Right lung (tissue), 5 donors: ENCODE data around the gene CTNNA2. TPM values are rescaled to one million over a fixed set of nuclear protein-coding genes. Genes with fewer than 3 reads are reported as not detected.

ENCODE experiments used
- DNase-seq, 2 donors: peaks; one replicate each; pipeline ENCODE4 v3.0.0-alpha.2; 2013
- polyA plus RNA-seq, 5 donors: library from polyadenylated mRNA; unstranded; fragments of 120-200 nt; gene quantifications; one replicate each; pipeline versions ENCODE4 v1.2.1 to v1.2.3, GENCODE V29; 2013; ENCODE audit warnings: inconsistent platforms in 1 of 5, low replicate concordance in 1 of 5; ENCODE audit not compliant: insufficient read length in 5 of 5, insufficient read depth in 1 of 5

The CTNNA2 gene
- polyA plus RNA-seq, 5 donors, result 0.15 to 0.33 (median 0.23) TPM

GRCh38 chr2:79977792-79978191 is 464.9 kb downstream of the CTNNA2 start:
- DNase-seq, result no peak

- DNase-seq, result no peak
Observed at GRCh38 chr2:79980116-79980515, 467.3 kb downstream of the CTNNA2 start.

- no peak for DNase-seq
Observed at GRCh38 chr2:79980816-79981215, 468.0 kb downstream of the CTNNA2 start.

GRCh38 chr2:79981316-79981715 is 468.5 kb downstream of the CTNNA2 start:
- no peak for DNase-seq

DNA sequence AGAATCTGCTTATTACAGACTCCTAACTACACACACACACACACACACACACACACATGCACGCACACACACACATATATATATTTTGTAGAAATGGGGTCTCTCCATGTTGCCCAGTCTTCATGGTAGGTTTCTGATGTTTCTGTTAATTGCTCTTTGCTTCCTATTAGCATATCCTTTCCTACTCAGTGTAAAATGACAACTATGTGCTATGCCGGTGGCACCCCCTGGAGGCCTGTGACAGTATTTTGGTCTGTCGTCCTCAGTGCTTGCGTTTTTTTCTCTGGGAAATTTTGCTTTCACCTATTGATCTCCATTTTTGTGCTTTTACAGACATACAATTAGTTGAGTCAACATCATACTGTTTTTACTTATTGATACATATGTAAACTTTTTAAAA is 469.6 kb downstream of the CTNNA2 start:
- no peak for DNase-seq

DNA sequence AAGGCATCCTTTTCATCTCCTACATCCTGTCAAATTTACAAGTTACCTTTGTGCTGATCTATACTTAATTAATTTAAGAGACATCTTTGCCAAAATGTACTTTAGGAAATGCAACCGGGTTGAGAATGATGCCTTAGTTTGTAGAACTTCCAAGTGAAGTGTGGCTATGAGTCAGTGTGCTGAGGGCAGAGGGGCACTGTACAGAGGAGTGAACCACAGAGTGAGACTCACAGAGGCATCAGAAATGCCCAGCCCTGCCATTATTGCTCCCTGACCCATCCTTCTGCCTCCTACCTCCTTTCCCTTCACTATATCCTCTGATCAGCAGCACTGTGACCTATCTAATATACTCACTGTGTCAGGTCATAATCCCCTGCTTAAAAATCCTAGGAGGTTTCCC is 471.6 kb downstream of the CTNNA2 start:
- DNase-seq, result no peak

DNA sequence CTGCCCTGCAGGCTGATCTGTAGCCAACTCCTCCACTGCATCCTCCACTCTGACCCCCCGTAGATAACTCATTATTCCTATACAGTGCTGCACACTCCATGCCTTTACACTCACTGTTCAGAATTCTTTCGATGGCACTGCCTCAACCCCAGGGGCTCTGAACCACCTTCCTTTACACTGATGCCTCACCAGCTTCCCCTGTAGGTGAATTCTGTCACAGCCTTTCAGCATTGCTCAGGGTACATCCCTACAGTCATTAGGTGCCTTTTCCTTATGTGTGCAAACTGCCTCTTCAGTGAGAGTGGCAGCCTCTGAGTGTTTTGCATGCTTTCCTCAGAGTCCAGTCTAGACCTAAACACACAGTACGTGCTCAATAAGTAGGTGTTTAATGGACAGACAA is 472.3 kb downstream of the CTNNA2 start:
- no peak for DNase-seq

DNA sequence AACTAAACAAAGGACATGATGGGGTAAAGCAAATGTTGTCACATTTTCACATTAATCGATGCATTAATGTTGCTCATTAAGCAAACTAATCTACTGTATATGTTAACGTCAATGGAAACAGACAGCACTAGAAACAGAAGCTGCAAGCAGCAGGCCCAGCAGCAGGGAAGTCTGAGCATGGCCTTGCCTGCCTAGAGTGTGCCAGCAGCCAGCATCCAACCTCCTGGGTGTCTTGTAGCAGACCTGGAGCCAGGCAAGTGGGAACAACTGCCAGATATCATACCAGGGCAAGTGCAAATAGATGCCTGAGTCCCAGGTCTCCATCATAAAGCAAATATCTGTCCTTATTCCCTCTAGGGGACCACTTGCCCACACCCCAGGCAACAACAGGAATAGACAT is 472.7 kb downstream of the CTNNA2 start:
- no peak for DNase-seq

- DNase-seq, result no peak
Observed at GRCh38 chr2:79993144-79993543, 480.3 kb downstream of the CTNNA2 start.

DNA sequence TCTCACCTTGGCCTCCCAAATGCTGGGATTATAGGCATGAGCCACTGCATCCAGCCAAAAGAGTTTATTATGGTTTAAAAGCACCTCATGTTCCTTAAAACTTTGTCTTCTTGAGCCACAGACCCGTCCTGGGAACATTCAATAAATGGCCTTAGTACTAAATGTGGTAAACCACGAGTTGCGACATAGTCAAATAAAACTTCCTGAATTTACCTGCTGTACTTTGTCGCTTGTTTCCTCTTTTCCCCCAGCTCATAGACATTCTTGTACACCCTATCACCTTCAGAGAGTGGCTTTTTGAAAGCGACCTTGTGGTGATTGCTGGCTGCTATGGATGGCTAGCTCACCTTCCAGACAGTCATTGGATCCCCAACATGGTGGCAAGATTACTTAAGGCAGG is 481.3 kb downstream of the CTNNA2 start:
- DNase-seq, result no peak

DNA sequence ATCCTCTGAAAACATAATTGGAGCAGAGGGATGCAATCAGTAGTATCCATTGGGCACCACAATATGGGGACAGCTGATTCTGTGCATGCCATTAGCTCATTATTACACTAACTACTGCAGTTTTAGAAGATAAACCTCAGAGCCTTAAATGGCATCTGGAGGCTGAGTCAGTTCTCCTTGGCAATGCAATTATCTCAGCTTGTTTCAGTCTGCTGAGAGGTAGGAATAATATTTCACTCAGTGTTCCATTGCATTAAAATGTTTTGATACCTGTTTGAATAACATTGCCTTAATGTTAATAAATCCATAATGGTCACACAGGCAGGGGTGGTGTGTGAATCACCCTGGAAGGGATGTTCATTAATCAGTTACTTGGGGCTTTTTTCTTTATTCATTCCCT is 482.1 kb downstream of the CTNNA2 start:
- DNase-seq, result no peak

DNA sequence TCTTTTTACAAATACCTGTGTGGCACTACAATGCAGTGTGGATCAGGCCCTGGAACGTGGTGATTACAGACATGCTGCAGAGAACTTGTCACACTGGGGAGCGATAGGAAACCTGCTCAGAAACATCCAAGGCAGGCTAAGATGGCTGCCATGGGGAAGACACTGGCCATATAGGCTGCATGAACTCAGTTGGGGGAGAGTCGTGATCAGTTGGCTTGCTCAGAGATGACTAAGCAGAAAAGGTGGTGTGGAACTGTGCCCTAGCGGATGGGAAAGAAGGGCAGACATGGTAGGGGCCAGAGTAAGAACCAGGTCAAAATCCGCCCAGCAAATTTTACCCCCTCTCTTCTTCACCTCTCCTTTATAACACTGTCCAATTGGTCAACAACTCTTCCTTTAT is 483.9 kb downstream of the CTNNA2 start:
- no peak for DNase-seq

- DNase-seq, result no peak
Observed at GRCh38 chr2:80001701-80002101, 488.9 kb downstream of the CTNNA2 start.

GRCh38 chr2:80002112-80002511 is 489.3 kb downstream of the CTNNA2 start:
- DNase-seq, result no peak

DNA sequence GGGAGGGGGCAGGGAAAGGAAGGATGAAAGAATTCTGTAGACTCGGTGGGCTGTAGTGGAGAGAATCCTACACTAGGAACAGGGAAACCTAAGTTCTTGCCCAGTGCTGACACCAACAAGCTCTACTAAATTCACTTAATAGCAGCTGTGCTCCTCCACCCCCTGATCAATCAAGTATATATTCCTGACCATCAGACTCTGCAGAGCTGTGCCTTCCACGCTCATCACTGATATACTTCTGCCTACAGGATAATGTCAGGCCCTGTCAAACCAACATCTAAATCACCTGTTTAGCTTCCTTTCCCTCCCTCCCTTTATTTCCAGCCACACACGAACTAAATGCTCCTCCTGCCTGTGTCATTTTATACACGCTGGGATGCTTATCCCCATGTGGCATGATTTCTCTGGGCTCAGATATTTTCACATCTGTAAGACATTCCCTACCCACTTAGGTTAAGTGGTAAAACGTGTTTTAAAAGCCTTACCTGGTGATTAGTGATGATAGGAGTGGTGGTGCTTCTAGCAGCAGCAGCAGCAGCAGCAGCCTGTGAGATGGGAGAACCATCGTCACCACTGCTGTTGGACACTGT is 489.8 kb downstream of the CTNNA2 start:
- DNase-seq, result no peak

DNA sequence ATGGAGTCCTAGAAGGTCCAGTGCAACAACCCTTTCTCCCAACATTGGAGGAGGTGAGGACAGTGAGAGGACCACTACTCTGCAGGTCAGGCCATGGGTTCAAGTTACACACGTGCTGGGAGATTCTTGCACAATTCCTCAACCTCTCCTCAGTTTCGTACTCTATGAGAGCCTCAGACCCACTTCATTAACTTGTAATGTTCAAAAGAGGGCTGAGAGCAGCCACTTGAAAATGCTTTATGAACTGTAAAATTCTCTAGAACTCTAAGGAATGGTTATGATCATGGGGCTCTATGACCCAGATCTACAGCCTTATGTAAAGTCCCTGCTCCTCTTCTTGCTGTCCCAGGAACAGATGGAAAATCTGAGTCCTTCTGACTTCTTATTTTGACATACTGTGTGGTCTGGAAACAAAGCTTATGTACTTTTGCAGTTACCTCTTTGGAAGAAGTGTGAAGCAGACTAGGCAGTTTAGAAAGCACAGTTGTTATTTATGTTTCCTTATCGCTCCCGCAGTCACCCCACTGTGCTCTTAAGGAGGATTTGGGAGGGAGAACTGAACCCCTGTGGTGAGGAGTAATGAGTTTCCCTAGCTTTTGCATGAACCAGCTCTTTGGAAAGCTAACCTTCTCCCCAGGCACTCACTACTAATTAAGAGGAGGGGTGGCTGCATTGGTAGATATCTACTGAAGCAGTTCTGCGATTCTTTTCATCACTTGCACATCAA is 495.1 kb downstream of the CTNNA2 start:
- DNase-seq, result peak; percentile 11 to 18

DNA sequence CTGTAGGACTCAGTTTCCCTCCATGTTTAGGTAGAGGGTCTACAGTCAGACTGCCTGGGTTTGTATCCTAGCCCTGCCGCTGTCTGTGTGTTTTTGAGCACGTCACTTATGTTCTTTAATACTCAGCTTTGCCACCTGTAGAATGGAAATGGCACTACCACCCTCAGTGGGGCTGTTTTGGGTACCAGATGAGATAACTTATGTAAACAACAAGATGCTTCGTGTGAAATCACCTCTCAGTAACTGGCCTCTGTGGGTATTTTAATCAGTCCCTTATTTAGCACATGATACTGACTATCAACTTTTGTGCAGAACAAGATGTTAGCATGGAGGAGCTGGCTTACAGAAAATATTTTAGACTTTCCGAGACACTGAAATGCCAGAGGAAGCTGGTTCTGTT is 495.7 kb downstream of the CTNNA2 start:
- DNase-seq, result no peak

DNA sequence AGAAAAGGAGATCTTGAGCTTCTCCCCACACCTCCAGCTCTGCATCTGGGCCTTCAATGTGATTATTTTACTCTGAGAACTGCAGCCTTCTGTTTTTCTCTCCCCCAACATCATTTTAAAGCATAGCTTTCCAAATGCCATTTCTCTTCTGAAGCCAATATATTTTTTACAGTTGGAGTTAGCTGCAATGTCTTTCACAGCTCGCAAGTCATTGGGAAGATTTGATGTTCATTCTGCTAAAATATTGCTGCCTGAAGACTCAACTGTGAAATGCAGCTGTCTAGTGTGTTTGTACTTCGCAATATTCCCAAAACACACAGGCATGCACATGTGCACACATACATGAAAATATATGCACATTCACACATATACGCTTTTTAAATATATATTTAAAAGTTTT is 496.4 kb downstream of the CTNNA2 start:
- DNase-seq, result no peak

GRCh38 chr2:80012061-80012460 is 499.2 kb downstream of the CTNNA2 start:
- DNase-seq, result peak; percentile 10 to 20

- DNase-seq, result no peak
Observed at GRCh38 chr2:80014637-80015036, 501.8 kb downstream of the CTNNA2 start.

DNA sequence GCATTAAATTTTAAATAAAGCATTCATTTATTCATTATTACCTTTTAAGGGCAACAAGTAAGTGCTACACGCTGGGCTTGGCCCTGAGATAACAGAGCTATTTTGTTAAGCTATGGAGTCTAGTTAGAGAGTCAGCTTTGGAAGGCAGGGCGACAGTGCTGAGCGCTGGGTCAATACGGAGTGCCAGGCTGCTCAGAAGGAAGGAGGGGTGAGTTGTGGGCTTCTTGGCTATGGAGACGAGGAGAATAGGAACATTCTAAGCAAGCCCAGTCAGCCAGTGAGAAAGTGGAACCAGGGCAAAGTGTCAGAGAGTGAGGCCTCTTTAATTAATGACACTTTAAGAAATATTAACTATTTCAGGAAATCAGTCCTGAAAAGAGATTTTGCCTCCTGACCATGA is 503.3 kb downstream of the CTNNA2 start:
- DNase-seq, result no peak

- no peak for DNase-seq
Observed at GRCh38 chr2:80019571-80020460, 507.0 kb downstream of the CTNNA2 start.

GRCh38 chr2:80022018-80022417 is 509.2 kb downstream of the CTNNA2 start:
- DNase-seq, result no peak
